Neural progenitor cell (in vitro differentiated cells): ENCODE results near the gene UBA1. TPM values are rescaled to one million over a fixed set of nuclear protein-coding genes. Genes with fewer than 3 reads are reported as not detected.

Experiments
- DNase-seq: peaks from one replicate; pipeline ENCODE4 v3.0.0-alpha.2; 2016; ENCODE audit warnings: low spot score
- H2AFZ ChIP-seq: fragments of 200-600 bp; sonication (generic); replicated peaks from 2 replicates; pipeline ENCODE4 v1.6.1; 2016; ENCODE audit warnings: antibody characterized with exemption
- H3F3A ChIP-seq: fragments of 200-600 bp; sonication (generic); 2 replicates; pipeline ENCODE4 v1.6.1; 2016; ENCODE audit warnings: antibody characterized with exemption, low read depth
- H3K27ac ChIP-seq: fragments of 200-600 bp; sonication (generic); 2 replicates; pipeline ENCODE4 v1.5.1; 2016; ENCODE audit warnings: mild to moderate bottlenecking
- H3K27me3 ChIP-seq: fragments of 200-600 bp; sonication (generic); 2 replicates; pipeline ENCODE4 v1.6.1; 2016; ENCODE audit warnings: mild to moderate bottlenecking, moderate library complexity
- H3K36me3 ChIP-seq: fragments of 200-600 bp; sonication (generic); 2 replicates; pipeline ENCODE4 v1.5.1; 2016
- H3K4me1 ChIP-seq: fragments of 200-600 bp; sonication (generic); 2 replicates; pipeline ENCODE4 v1.6.1; 2016; ENCODE audit warnings: mixed run types
- H3K4me2 ChIP-seq: fragments of 200-600 bp; sonication (generic); 2 replicates; pipeline ENCODE4 v1.6.1; 2016
- H3K4me3 ChIP-seq: fragments of 200-600 bp; sonication (generic); 2 replicates; pipeline ENCODE4 v1.5.1; 2016
- H3K79me2 ChIP-seq: fragments of 200-600 bp; sonication (generic); 2 replicates; pipeline ENCODE4 v1.6.1; 2016; ENCODE audit warnings: low read depth
- H3K9ac ChIP-seq: fragments of 200-600 bp; sonication (generic); 2 replicates; pipeline ENCODE4 v1.6.1; 2016
- H3K9me3 ChIP-seq: fragments of 200-600 bp; sonication (generic); 2 replicates; pipeline ENCODE4 v1.5.1; 2016; ENCODE audit warnings: low read depth
- H4K20me1 ChIP-seq: fragments of 200-600 bp; sonication (generic); 2 replicates; pipeline ENCODE4 v1.6.1; 2016; ENCODE audit warnings: low read depth
- H3K27ac Mint-ChIP-seq: 3 replicates; pipeline ENCODE4 v1.8.0; 2021; ENCODE audit warnings: mixed read lengths
- H3K27me3 Mint-ChIP-seq: 2 replicates; pipeline ENCODE4 v1.8.0; 2022; ENCODE audit warnings: low read depth, mild to moderate bottlenecking, inconsistent platforms, moderate library complexity, mixed read lengths; ENCODE audit not compliant: insufficient read depth
- H3K36me3 Mint-ChIP-seq: 3 replicates; pipeline ENCODE4 v1.8.0; 2021; ENCODE audit warnings: mixed read lengths
- H3K4me1 Mint-ChIP-seq: 3 replicates; pipeline ENCODE4 v1.8.0; 2021; ENCODE audit warnings: mixed read lengths
- H3K4me3 Mint-ChIP-seq: 3 replicates; pipeline ENCODE4 v1.8.0; 2021; ENCODE audit warnings: mild to moderate bottlenecking, moderate library complexity, mixed read lengths
- H3K9me3 Mint-ChIP-seq: 3 replicates; pipeline ENCODE4 v1.8.0; 2020; ENCODE audit warnings: mixed read lengths
- CTCF ChIP-seq: fragments of 200-600 bp; sonication (generic); IDR thresholded peaks from 2 replicates; pipeline ENCODE4 v1.5.1; 2017; ENCODE audit warnings: antibody characterized with exemption, mild to moderate bottlenecking
- EZH2 ChIP-seq: fragments of 200-600 bp; sonication (generic); IDR thresholded peaks from 2 replicates; pipeline ENCODE4 v1.6.1; 2017; ENCODE audit warnings: antibody characterized with exemption, mild to moderate bottlenecking, moderate library complexity
- EZH2phosphoT487 ChIP-seq: fragments of 200-600 bp; sonication (generic); IDR thresholded peaks from 2 replicates; pipeline ENCODE4 v1.6.1; 2017; ENCODE audit warnings: antibody characterized with exemption
- total RNA-seq: library from RNA; depleted of rRNA; stranded (reverse); fragments of >200 nt; gene quantifications from 2 replicates; pipeline ENCODE4 v1.2.3, GENCODE V29; 2015; ENCODE audit warnings: low replicate concordance

The UBA1 gene
- total RNA-seq, 1 donor from 2014 or later: 291 TPM

- Histone ChIP-seq H3K9me3 (no peaks in the 10 kb centered on the region), H2AFZ (no peak overlapping the region), H3F3A (no peaks in the 10 kb centered on the region), H3K4me1 (no peaks in the 10 kb centered on the region), H3K27ac (no peak overlapping the region), H3K4me2 (no peak overlapping the region), H3K9ac (no peak overlapping the region), H3K79me2 (peaks cover 18% of the 10 kb centered on the region), H3K27me3 (no peaks in the 10 kb centered on the region), H4K20me1 (no peaks in the 10 kb centered on the region), H3K4me3 (no peak overlapping the region), H3K36me3 (no peaks in the 10 kb centered on the region)
- peaks cover 8% of the 10 kb centered on the region for H3K9me3 Mint-ChIP-seq
- peaks cover 4% of the 10 kb centered on the region for H3K36me3 Mint-ChIP-seq
- H3K27me3 Mint-ChIP-seq: peaks cover 6% of the 10 kb centered on the region
- DNase-seq: no peak
- no peak overlapping the region for H3K27ac Mint-ChIP-seq
- TF ChIP-seq EZH2 (no peak), EZH2phosphoT487 (no peak), CTCF (no peak)
- H3K4me1 Mint-ChIP-seq: no peaks in the 10 kb centered on the region
- no peak overlapping the region for H3K4me3 Mint-ChIP-seq
Observed at GRCh38 chrX:47170861-47171692, 22.6 kb upstream of the UBA1 start.

DNA sequence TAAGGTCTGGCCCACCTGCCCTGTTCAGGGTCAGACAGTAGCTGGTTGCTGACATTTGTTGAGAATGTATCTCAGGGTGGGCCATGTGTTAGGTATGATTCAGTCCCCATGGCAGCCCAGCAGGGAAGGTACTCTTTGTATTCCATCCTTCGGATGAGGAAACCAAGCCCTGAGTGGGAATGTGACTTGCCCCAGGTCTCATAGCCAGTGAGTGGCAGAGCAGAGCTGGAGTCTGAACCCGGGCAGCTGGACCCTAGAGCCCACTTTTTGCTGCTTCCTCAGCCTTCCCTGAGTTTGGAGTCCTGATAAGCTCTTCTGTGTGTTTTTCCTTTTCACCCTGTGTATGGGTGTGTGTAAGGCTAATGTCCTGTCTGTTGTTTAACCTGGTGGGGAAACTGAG, 21.6 kb upstream of the UBA1 start:
- H4K20me1 ChIP-seq: no peaks in the 10 kb centered on the region
- H3K36me3 ChIP-seq: no peaks in the 10 kb centered on the region
- no peak overlapping the region for H3K4me3 ChIP-seq
- peaks cover 9% of the 10 kb centered on the region for H3K79me2 ChIP-seq
- peaks cover 6% of the 10 kb centered on the region for H3K27me3 Mint-ChIP-seq
- H3K4me3 Mint-ChIP-seq: no peak overlapping the region
- no peaks in the 10 kb centered on the region for H3F3A ChIP-seq
- no peak overlapping the region for H3K27ac Mint-ChIP-seq
- no peak overlapping the region for H2AFZ ChIP-seq
- no peaks in the 10 kb centered on the region for H3K4me1 ChIP-seq
- peaks cover 10% of the 10 kb centered on the region for H3K9me3 Mint-ChIP-seq
- H3K9me3 ChIP-seq: no peaks in the 10 kb centered on the region
- H3K4me1 Mint-ChIP-seq: no peaks in the 10 kb centered on the region
- no peaks in the 10 kb centered on the region for H3K27me3 ChIP-seq
- H3K9ac ChIP-seq: no peak overlapping the region
- TF ChIP-seq CTCF: no peak
- no peak for TF ChIP-seq EZH2phosphoT487
- TF ChIP-seq EZH2: no peak
- DNase-seq: no peak
- no peak overlapping the region for H3K27ac ChIP-seq
- peaks cover 9% of the 10 kb centered on the region for H3K36me3 Mint-ChIP-seq
- no peak overlapping the region for H3K4me2 ChIP-seq

- Histone ChIP-seq H3K4me2 (no peak overlapping the region), H3K36me3 (no peaks in the 10 kb centered on the region), H3K27ac (no peak overlapping the region), H3K4me1 (no peaks in the 10 kb centered on the region), H3F3A (no peaks in the 10 kb centered on the region), H4K20me1 (no peaks in the 10 kb centered on the region), H3K27me3 (no peaks in the 10 kb centered on the region), H3K4me3 (no peak overlapping the region), H3K79me2 (peaks cover 3% of the 10 kb centered on the region), H3K9me3 (no peaks in the 10 kb centered on the region), H3K9ac (no peak overlapping the region), H2AFZ (no peak overlapping the region)
- H3K4me1 Mint-ChIP-seq: no peaks in the 10 kb centered on the region
- H3K9me3 Mint-ChIP-seq: peaks cover 10% of the 10 kb centered on the region
- H3K36me3 Mint-ChIP-seq: peaks cover 9% of the 10 kb centered on the region
- H3K27me3 Mint-ChIP-seq: peaks cover 6% of the 10 kb centered on the region
- no peak overlapping the region for H3K27ac Mint-ChIP-seq
- H3K4me3 Mint-ChIP-seq: no peak overlapping the region
- DNase-seq: no peak
- TF ChIP-seq CTCF (no peak), EZH2phosphoT487 (no peak), EZH2 (no peak)
Observed at GRCh38 chrX:47172549-47172948, 21.1 kb upstream of the UBA1 start.
